ENCODE results near the gene OR1K1.

OR1K1 gene

DNA sequence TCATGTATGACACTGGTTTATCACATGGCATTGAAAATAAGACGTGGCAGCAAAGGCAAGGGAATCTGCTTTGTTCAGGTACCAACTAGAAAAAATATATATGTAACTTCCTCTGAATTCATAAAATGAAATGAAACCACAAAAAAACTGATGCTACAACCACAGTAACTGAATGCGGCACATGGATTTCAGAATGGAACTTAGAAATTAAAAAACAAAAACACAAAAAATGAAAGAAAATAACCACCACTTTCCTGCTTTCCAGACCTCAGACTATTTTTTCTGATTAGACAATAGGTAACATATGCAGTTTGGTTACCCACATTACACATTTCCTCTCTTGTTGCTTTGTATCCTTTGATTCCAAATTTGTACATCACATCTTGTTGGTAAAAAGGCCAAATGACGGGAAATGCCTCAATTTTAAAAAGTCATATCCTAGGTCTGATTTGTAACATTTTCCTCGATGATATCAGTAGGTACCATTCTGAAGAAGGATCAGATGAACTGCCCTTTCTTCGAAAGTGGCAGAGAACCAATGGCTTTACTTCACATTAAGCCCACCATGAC, 46.5 kb downstream of the OR1K1 start:
- in situ Hi-C loops (cut with HindIII; ENCODE audit: low sequenced_read_pairs): no loop called here

DNA sequence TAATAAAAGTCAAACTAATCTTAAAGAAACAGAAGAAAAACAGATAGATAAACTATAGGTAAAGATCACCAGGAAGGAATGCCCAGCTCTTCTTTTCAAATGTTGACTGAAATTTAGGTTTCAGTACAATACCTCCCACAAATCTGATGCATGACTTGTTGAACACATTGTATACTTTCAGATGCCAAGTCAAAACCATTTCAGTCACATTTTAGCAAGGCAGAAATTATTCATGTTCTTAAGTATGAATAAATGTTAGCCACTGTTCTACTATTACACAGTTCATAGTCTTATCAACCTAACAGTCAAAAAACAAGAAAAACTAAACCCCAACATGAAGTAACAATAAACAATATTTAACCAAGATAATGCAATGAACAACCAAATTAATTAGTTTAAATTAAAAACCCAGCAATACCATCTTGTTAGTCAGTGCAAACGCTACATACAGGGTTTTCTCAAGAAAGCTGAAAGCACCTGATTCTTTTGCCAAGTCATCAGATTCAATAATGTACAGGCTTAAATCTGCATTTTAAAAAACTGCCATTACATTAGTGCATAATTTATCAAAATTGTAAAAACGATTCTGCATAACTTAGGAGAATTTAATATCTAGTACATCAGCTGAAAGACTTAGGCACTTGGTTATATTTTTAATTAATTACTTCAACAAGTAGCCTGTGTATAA, 48.5 kb downstream of the OR1K1 start:
- no peak for DNase-seq (ENCODE audit: low read depth, low spot score)
- in situ Hi-C loops (cut with HindIII; ENCODE audit: low sequenced_read_pairs): no loop called here
- H3K4me3 ChIP-seq (ENCODE audit: low read depth, low read length): no peak overlapping the region
- TF ChIP-seq, protein P1, sequence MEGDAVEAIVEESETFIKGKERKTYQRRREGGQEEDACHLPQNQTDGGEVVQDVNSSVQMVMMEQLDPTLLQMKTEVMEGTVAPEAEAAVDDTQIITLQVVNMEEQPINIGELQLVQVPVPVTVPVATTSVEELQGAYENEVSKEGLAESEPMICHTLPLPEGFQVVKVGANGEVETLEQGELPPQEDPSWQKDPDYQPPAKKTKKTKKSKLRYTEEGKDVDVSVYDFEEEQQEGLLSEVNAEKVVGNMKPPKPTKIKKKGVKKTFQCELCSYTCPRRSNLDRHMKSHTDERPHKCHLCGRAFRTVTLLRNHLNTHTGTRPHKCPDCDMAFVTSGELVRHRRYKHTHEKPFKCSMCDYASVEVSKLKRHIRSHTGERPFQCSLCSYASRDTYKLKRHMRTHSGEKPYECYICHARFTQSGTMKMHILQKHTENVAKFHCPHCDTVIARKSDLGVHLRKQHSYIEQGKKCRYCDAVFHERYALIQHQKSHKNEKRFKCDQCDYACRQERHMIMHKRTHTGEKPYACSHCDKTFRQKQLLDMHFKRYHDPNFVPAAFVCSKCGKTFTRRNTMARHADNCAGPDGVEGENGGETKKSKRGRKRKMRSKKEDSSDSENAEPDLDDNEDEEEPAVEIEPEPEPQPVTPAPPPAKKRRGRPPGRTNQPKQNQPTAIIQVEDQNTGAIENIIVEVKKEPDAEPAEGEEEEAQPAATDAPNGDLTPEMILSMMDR (IDR thresholded peaks at IDR 0.05; ENCODE audit: low read depth, low read length): no peak

More for the DNA sequence above, 46.5 kb downstream of the OR1K1 start:
- TF ChIP-seq, protein P1 (IDR thresholded peaks at IDR 0.05; ENCODE audit: low read depth, low read length): no peak
- DNase-seq (ENCODE audit: low read depth, low spot score): no peak
- H3K4me3 ChIP-seq (ENCODE audit: low read depth, low read length): no peak overlapping the region

Measured in astrocyte of the spinal cord (primary cell).